HG03139 (cell line): ENCODE results near the gene ATP11C.
"Not testable (repeated sequence)": the region's sequence is repeated elsewhere in the genome, so short reads cannot be mapped to it uniquely, and the experiment has no call there.

Experiments
- ATAC-seq: cut with Tn5 transposase; IDR thresholded peaks from one replicate; pipeline ENCODE4 v1.9.1; 2021; ENCODE audit not compliant: unreplicated experiment

The ATP11C gene

DNA sequence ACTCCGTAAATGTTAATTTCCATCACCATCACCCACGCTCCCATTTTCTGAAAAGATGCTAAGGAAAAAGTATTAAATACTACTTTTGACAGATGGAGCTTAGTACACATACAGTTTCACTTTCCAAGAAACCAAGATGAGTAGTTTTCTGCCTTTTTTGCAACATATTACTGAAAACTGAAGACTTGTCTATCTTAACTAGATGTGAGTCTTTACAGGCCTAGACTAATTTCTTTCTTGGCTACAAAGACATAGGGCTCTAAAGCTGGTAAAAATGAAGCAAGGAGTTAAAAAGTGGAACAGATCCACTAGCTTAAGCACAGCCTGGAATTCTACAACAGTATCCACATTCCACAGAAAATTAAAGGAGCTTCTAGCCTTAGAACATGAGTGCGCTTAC is 68.2 kb downstream of the ATP11C start:
- ATAC-seq, result no peak

DNA sequence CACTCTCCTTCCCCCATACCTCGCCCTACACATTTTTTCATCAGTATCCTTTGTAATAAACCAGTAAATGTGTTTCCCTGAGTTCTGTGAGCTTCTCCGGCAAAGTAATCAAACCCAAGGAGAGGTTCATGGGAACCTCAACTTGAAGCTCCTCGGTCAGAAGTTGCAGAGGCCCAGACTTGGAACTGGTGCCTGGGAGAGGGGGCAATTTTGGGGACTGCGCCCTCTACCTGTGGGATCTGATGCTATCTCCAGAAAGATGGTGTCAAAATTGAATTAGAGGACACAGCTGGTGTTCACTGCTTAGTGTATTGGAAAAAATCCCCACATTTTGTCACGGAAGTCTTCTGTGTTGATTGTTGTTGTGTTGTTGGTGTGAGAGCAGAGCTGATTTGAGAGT is 70.6 kb downstream of the ATP11C start:
- no peak for ATAC-seq

DNA sequence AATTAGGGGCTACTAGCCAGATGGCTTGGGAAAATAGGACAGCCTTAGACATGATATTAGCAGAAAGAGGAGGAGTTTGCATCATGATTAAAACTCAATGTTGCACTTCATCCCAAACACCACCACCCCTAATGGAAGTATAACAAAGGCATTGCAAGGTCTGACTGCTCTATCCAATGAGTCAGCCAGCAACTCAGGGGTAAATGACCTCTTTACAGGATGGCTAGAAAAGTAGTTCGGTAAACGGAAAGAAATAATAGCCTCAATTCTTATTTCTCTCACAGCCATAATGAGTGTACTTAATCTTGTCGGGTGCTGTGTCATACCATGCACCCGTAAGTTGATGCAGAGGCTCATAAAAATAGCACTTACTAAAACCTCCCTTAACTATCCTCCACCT is 76.0 kb downstream of the ATP11C start:
- ATAC-seq, result not testable (repeated sequence)

DNA sequence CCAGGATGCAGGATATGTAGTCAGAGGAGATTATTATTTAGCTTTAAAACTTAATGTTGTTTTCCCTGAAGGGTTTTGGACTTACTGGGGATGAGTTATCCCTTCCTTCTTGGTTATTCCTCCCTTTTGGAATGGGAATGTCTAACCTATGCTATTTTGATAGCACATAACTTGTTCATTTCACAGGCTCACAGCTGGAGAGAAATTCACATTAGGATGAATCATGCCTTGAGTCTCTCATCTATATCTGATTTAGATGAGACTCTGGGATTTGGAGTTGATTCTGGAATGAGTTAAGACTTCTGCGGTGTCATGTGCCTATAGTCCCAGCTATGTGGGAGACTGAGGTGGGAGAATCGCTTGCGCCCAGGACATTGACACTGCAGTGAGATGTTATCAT is 81.1 kb downstream of the ATP11C start:
- no peak for ATAC-seq

DNA sequence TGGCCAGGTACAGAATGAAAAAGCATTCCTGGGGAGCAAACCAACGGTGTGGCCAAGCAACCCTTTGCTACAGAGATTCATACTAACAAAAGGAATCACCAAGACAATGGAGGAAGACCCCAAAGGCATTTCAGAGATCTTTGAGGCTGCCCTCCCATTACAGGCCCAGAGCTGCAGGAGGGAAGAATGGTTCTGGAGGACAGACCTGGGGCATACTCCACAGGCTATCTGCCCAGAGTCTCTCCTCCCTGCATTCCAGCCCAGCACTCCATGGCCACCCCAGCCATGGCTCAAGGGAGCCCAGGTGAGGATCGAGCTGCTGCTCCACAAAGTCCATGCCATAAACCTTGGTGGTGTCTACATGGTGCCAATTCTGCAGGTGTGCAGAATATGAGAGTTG is 81.9 kb downstream of the ATP11C start:
- no peak for ATAC-seq

DNA sequence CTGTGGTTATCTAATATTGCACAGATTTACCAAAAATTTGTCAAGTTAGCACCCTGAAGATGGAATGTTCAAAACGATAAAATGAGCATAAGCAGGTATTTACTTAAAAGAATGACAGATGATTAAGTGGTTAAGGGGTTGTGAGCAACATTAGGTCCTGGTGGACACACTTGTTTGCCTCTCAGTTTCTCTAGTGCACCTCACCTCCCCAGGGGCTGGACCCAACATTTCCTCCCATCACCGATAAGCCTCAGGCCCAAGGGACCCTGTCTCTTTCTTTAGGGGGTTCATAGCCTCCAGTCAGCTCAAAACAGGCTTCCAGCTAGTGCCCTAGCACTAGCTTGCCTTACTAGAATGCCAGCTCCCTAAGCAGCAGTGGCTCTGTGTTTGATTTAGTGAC is 88.0 kb downstream of the ATP11C start:
- peak; percentile 44 for ATAC-seq

DNA sequence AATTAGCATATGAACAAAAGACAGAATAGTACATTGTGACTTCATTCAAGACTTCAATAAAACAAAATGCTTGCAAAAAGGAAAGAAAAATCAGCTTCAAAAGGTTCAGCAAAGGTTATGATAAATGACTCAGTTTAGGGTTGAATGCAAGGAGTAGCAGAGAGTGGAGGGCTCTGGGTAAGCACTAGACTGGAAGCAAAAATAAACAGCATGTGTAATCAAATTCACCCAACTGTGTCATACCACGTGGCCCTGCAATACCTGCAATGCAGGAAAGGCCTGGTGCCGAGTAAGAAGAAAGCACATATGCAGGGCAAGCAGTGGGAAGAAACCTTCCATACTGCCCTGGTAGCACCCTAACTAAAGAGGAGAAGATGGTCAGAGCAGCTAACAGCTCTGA is 88.7 kb downstream of the ATP11C start:
- ATAC-seq, result no peak

DNA sequence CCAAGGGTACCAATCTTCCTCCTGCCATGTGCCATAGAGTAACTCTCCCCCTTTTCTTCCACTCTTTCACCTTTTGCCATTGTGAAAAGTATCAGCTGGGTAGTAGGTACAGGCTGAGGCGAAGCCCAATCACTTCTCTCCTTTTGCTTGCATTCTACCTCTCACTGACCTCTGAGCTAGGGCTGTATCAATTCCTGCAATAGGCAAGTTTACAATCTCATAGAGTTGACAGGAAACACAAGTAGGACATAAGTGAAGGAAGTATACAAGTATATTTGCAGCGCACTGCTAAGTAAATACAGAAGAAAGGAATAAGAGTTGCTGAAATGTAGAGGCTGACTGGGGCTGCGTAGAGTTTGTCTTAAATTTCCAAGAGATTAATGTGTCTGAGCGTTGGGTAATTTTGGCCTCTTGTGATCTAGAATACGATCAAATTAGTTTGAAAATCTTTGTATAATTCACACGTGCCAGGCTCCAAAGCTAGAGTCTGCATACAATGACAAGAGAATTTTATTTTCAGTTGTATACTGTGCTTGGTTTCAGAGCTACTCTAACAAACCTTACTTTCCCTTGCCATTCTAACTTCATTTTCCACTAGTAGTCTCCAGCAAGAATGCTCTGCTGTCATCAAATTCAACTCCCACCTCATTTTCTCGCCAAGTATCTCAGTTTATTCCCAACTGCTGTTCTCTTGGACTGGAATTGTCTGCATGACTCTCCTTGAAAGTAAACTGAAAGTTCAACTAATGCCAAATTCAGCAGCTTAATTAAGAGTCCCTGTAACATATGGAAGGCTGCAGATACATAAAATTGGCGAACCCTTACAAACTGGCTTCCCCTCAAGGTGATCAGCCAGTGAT is 90.3 kb downstream of the ATP11C start:
- no peak for ATAC-seq

DNA sequence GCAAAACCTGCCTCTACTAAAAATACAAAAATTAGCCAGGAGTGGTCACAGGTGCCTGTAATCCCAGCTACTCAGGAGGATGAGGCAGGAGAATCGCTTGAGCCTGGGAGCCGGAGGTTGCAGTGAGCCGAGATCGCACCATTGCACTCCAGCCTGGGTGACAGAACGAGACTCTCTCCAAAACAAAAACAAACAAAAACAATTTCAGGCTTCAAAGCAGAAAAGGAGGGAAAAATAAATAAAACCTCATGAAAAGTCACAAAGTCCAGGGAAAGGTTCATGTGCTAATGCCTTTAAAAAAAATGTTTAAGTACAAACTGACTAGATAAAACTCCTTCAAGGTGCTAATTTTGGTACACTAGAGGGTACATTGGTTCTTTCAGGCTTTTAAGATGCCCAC is 96.5 kb downstream of the ATP11C start:
- ATAC-seq, result not testable (repeated sequence)

DNA sequence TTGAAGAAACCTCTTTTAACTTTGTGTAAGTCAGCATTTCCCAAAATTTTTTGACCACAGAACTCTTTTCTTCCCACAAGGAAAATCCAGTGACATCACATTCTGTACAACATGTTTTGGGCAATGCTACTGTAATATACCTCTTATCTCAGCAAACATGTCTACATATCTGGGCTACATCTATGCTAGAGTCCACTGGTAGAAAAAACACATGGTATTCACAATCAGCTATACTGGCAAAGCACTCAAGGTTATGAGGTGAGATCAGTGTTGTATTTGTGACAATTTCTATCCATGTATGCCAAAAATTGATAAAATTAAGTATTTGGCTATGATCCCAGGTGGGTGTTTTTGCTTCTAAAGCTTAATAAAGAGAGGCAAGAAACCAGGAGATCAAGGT is 98.0 kb downstream of the ATP11C start:
- no peak for ATAC-seq

DNA sequence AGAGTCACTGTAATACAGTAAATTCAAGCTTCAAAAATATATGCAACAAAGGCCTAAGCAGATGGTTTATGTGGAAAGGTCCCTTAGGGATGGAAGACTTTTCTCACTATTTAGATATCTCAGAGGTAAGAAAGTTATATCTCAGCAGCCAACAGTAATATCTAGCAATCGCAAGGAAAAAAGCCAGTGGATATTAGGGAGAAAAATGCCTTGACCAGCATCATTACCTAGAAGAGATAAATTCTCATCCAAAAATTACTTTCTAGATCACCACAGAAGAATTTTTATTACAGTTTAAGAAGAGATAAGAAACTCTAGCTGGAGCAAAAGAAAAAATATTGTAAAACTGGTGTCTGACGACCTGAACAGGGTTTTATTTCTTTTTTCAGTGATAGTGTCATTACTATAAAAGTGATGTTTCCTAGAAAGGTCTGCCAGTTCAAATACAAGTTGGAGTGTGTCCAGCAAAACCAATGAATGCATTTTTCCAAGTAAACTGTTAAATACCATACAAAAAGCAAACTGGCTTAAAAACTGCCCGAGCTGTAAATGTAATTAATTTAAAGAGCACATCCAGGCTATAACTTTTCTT is 100.0 kb downstream of the ATP11C start:
- ATAC-seq, result no peak

DNA sequence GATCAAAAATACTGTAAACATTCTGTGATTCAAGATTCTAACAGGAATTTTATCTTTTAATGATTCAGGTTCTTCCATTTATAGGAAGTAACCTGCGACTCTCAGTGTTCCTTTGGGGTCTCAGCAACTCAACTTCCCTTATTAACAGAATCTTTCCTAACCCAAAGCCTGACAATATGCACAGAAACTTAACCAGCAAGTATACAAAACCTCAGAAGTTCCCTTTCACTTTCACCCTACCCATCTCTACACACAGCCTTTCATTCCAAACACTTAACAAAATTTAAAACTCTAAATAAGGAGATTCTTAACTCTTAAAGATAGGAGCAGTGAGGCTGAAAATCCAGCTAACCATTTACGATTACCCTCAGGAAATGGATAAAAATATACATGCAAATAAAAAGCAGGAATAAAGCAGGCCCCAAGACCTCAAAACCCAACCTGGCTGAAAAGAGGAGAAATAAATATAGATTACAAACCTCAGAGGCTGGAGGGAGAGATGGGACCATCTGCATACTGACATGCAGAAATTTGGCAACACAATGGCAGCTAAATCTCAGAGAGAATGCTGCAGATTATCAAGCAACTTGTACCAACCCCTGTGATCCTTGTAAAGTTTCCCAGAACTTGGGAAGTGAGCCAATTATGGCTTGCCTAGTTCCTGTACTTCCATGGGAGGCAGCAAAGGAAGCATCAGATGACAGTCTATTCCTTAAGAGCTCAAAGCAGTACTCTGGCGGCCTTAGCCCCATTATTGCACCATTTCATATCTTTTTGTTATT is 101.0 kb downstream of the ATP11C start:
- ATAC-seq, result peak; percentile 82

DNA sequence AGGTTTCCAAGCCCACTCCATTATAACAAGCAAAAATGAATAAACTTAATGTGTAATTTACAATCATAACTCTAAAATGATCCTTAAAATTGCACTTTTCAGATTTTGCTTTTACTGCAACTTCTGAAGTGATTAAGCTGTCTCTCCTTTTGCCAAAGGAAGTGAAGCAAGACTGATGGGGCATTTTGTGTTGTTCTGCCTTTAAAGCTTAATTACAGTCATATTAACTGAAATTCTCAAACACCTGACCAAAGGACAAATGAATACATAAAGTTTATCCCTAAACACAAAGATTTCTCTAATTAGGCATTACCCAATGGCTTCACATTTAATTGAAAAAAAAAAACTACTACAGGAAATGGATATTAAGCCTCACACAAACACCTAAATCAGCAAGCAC is 101.8 kb downstream of the ATP11C start:
- no peak for ATAC-seq

DNA sequence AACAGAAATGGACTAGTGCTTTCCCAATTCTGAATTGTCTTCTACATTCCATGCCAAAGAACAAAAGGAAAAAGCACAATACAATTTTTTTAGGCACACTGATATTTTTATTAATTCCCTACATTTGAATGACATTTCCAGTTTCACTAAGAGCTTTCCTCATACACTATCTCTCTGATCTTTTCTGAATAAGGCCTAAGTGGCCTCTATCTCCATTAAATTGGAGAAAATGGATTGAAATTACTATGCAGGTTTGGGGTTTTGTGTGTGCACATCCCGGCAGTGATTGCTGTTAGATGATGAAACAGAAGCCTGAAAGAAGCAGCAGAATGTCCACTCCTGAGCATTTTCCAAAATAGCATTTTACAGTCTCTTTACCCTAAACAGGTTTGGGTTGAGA is 104.0 kb downstream of the ATP11C start:
- no peak for ATAC-seq

DNA sequence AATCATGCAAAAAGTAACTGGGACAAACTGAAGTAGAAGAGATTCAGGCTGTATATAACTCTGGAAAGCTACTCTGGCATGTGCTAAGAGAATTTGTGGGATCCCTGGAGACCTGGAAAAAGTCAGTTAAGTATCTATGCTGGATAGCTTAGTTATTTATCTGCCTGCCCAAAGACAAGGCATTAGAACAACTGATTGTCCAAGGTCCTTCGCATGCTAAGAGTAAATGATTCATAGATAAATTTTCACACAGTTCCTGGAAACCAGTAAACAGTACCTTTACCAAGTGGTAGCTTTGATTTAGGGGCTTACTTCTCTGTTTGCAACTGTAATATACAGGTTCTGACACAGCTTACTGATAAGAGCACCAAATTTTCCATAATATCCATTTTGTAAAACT is 104.8 kb downstream of the ATP11C start:
- no peak for ATAC-seq

DNA sequence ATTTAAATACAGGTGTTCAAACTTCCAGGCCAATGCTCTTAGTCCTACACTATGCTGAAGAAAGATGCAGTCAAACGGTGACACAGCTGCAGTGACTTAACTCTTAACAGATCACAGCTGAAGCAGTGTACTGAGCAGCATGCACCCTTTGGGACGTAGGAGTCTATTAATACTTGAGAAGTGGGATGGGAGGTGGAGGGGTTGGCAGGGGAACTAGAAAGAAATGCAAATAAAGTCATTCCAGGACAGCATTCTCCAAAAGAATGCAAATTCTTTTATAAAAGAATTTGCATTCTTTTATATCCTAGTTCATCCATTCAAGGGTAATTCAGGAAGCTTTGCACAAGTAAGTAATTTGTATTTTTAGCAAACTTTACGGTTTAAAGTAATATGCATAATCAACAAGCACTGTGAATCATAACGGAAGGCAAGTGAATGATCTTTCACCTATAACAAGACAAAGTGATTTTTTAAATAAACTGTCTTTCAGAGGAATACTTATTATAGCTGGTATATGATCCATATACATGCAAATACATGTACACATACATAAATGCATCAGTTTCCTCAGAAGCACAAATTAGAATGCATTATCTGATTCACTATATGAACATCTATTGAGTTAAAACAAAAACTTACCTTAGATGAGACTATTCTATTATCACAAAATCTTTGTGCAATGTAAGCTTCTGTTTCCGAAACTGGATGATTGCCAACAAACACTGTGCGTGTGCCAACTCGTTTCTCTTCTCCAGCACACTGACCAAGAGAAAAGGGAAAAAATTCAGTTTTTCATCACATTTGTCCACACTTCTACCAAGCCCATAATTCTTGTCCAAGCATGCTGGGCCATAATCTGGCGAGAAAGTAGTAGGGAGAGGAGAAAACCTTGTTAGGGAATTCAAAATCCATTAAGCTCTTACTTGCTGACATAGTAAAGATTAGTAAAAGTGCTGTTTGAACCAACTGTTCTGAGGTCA is 106.5 kb downstream of the ATP11C start:
- ATAC-seq, result no peak

DNA sequence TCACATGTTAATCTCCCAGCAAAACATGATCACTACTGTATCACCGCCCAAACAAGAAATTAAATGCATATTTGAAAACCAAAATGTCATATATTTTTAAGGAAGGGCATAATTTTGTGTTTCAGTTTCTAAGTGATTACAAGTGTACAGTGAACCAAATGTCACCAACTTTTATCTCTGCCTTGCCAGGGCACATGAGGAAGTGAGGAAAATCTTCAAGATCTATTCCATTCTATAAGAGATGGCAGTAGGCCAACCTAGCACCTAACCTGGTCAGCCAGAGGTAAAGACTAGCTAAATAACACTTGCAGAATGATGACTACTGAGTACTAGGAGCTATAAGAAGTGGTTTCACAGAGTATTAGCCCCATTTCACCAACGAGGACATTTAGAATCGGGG is 107.2 kb downstream of the ATP11C start:
- ATAC-seq, result no peak

DNA sequence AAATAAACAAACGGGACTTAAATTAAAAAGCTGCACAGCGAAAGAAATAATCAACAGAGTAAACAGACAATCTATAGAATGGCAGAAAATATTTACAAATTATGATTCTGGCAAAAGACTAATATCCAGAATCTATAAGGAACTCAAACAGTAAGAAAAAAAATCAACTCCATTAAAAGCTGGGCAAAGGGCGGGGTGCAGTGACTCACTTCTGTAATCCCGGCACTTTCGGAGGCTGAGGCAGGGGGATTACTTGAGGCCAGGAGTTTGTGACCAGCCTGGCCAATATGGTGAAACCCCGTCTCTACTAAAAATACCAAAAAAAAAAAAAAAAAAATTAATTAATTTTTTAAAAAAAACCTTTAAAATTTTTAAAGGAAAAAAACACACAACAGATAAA is 109.0 kb downstream of the ATP11C start:
- no peak for ATAC-seq

DNA sequence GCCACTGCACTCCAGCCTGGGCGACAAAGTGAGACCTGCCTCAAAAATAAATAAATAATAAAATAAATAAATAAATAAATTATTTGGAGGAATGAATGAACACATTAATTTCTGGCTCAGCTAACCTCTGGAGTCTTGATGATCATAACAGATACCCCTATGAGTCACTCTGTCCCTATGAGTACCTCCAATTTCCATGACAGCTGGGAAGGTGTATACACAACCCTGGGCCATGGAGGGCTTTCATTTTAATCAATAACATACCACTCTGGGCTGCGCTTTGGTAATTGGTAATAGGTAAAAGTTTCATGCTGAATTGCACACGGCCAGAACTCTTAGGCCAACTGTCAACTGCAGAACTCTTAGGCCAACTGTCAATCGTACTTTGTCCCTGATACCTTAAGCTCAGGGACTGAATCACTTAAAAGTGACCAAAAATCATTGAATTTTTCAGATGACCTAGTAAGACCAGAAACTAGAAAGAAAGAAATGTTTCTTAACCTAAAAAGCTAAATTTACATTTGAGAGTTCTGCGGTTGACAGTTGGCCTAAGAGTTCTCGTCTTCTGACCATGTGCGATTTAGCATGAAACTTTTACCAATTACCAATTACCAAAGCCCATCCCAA is 112.4 kb downstream of the ATP11C start:
- no peak for ATAC-seq

DNA sequence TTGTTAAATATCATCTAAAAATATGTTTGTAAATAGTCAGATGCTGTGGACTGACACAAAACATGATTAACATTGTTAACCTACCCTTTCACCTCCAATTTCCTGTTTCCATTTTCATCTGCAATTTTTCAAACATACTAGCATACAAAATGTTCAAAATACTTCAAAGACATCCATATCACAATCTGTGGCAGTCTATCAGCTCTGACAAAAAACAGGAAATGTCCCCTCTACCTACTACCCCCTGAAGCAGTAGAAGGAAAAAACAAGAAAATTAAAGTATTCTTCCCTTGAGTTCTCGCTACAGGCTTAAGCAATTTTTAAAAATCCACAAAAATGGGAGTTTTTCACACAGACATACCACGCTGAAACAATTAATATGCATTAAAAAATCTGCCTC is 116.6 kb downstream of the ATP11C start:
- ATAC-seq, result no peak
